ENCODE results near the gene SUGCT. TPM values are rescaled to one million over a fixed set of nuclear protein-coding genes. Genes with fewer than 3 reads are reported as not detected.

SUGCT gene
- polyA plus RNA-seq, 3 donors: 11.2 to 15.4 (median 12.3) TPM

- no peak for DNase-seq (ENCODE audit: low read depth in 3 of 3, low spot score in 2 of 3)
These were observed 569.4 kb downstream of the SUGCT start for GRCh38 chr7:40704172-40704571.

- DNase-seq (ENCODE audit: low read depth in 3 of 3, low spot score in 2 of 3): no peak
These were observed 572.0 kb downstream of the SUGCT start for GRCh38 chr7:40706829-40707228.

GRCh38 chr7:40709062-40709964 is 574.5 kb downstream of the SUGCT start:
- no peak for DNase-seq (ENCODE audit: low read depth in 3 of 3, low spot score in 2 of 3)

- DNase-seq (ENCODE audit: low read depth in 3 of 3, low spot score in 2 of 3): no peak
These were observed 576.9 kb downstream of the SUGCT start for GRCh38 chr7:40711706-40712105.

GRCh38 chr7:40714363-40715052 is 579.7 kb downstream of the SUGCT start:
- DNase-seq (ENCODE audit: low read depth in 3 of 3, low spot score in 2 of 3): no peak

- no peak for DNase-seq (ENCODE audit: low read depth in 3 of 3, low spot score in 2 of 3)
These were observed 580.2 kb downstream of the SUGCT start for GRCh38 chr7:40715053-40715430.

GRCh38 chr7:40716052-40716451 is 581.2 kb downstream of the SUGCT start:
- no peak for DNase-seq (ENCODE audit: low read depth in 3 of 3, low spot score in 2 of 3)

GRCh38 chr7:40717242-40717641 is 582.4 kb downstream of the SUGCT start:
- no peak for DNase-seq (ENCODE audit: low read depth in 3 of 3, low spot score in 2 of 3)

- no peak for DNase-seq (ENCODE audit: low read depth in 3 of 3, low spot score in 2 of 3)
These were observed 585.6 kb downstream of the SUGCT start for GRCh38 chr7:40720416-40720815.

GRCh38 chr7:40721342-40721949 is 586.6 kb downstream of the SUGCT start:
- DNase-seq (ENCODE audit: low read depth in 3 of 3, low spot score in 2 of 3): no peak

GRCh38 chr7:40722242-40722641 is 587.4 kb downstream of the SUGCT start:
- no peak for DNase-seq (ENCODE audit: low read depth in 3 of 3, low spot score in 2 of 3)

- no peak for DNase-seq (ENCODE audit: low read depth in 3 of 3, low spot score in 2 of 3)
These were observed 589.0 kb downstream of the SUGCT start for GRCh38 chr7:40723829-40724228.

- no peak for DNase-seq (ENCODE audit: low read depth in 3 of 3, low spot score in 2 of 3)
These were observed 591.8 kb downstream of the SUGCT start for GRCh38 chr7:40726559-40726958.

- DNase-seq (ENCODE audit: low read depth in 3 of 3, low spot score in 2 of 3): no peak
These were observed 598.3 kb downstream of the SUGCT start for GRCh38 chr7:40733114-40733513.

- DNase-seq (ENCODE audit: low read depth in 3 of 3, low spot score in 2 of 3): no peak
These were observed 598.8 kb downstream of the SUGCT start for GRCh38 chr7:40733578-40733977.

- no peak for DNase-seq (ENCODE audit: low read depth in 3 of 3, low spot score in 2 of 3)
These were observed 604.5 kb downstream of the SUGCT start for GRCh38 chr7:40739257-40739656.

- DNase-seq (ENCODE audit: low read depth in 3 of 3, low spot score in 2 of 3): no peak
These were observed 607.5 kb downstream of the SUGCT start for GRCh38 chr7:40742270-40742669.

- DNase-seq (ENCODE audit: low read depth in 3 of 3, low spot score in 2 of 3): no peak
These were observed 612.2 kb downstream of the SUGCT start for GRCh38 chr7:40746841-40747556.

GRCh38 chr7:40747856-40748255 is 613.1 kb downstream of the SUGCT start:
- DNase-seq (ENCODE audit: low read depth in 3 of 3, low spot score in 2 of 3): no peak

- DNase-seq (ENCODE audit: low read depth in 3 of 3, low spot score in 2 of 3): no peak
These were observed 615.1 kb downstream of the SUGCT start for GRCh38 chr7:40749877-40750276.

- DNase-seq (ENCODE audit: low read depth in 3 of 3, low spot score in 2 of 3): no peak
These were observed 618.6 kb downstream of the SUGCT start for GRCh38 chr7:40753455-40753854.
